Stomach (tissue), 4 donors: Measurements from ENCODE around the gene NRIP2.

Experiments
- CTCF ChIP-seq, 7 experiments: fragments of 450-650 bp in 4 of 7; fragments of 200-600 bp in 3 of 7; sonication (generic) in 3 of 7; IDR thresholded peaks; one replicate each; pipeline ENCODE4 v1.5.1; 2016 to 2019; ENCODE audit warnings: antibody characterized with exemption in 7 of 7, control low read depth in 2 of 7, mild to moderate bottlenecking in 1 of 7
- POLR2A ChIP-seq, 4 donors: fragments of 450-650 bp; IDR thresholded peaks; one replicate each; pipeline ENCODE4 v1.6.1; 2016; ENCODE audit warnings: antibody characterized with exemption in 4 of 4, control low read depth in 2 of 4, mild to moderate bottlenecking in 1 of 4, moderate library complexity in 1 of 4

- TF ChIP-seq POLR2A (IDR thresholded peaks at IDR 0.05) (no peak), CTCF (IDR thresholded peaks at IDR 0.05) (no peak)
Observed at GRCh38 chr12:2836574-2836973, 1.7 kb upstream of the NRIP2 start.
